CD4-positive, alpha-beta T cell treated with Interleukin-21 for 1 hour (primary cell): Measurements from ENCODE around the gene FBXW10.
A peak's percentile ranks its signal among the peaks of the same experiment; 100 is the strongest.
"Not testable (repeated sequence)": the region's sequence is repeated elsewhere in the genome, so short reads cannot be mapped to it uniquely, and the experiment has no call there.

Experiments used
- DNase-seq: peaks from one replicate; pipeline ENCODE4 v3.0.0-alpha.2; 2020

Gene FBXW10

GRCh38 chr17:18743699-18744421 is at the start of gene FBXW10:
FBXW10 (plus strand) TSS chr17:18744054; CDS start chr17:18744245, 191 bp downstream.
- DNase-seq, result not testable (repeated sequence)

- DNase-seq, result not testable (repeated sequence)
These were observed 48.7 kb upstream of the FBXW10 start for GRCh38 chr17:18695143-18695542.

GRCh38 chr17:18698473-18699103 is 45.3 kb upstream of the FBXW10 start:
- DNase-seq, result not testable (repeated sequence)

- DNase-seq, result not testable (repeated sequence)
These were observed 37.9 kb upstream of the FBXW10 start for GRCh38 chr17:18705955-18706354.

- DNase-seq, result not testable (repeated sequence)
These were observed 35.6 kb upstream of the FBXW10 start for GRCh38 chr17:18708215-18708614.

- DNase-seq, result peak; percentile 67
These were observed 31.4 kb upstream of the FBXW10 start for GRCh38 chr17:18712354-18712999.

GRCh38 chr17:18718643-18719427 is 25.0 kb upstream of the FBXW10 start:
- not testable (repeated sequence) for DNase-seq

GRCh38 chr17:18719428-18720110 is 24.3 kb upstream of the FBXW10 start:
- not testable (repeated sequence) for DNase-seq

- not testable (repeated sequence) for DNase-seq
These were observed 21.9 kb upstream of the FBXW10 start for GRCh38 chr17:18721775-18722547.

- DNase-seq, result not testable (repeated sequence)
These were observed 21.2 kb upstream of the FBXW10 start for GRCh38 chr17:18722612-18723011.

- not testable (repeated sequence) for DNase-seq
These were observed 20.3 kb upstream of the FBXW10 start for GRCh38 chr17:18723509-18723908.

GRCh38 chr17:18732438-18732837 is 11.4 kb upstream of the FBXW10 start:
- DNase-seq, result not testable (repeated sequence)

- DNase-seq, result not testable (repeated sequence)
These were observed 10.5 kb upstream of the FBXW10 start for GRCh38 chr17:18733350-18733749.

- DNase-seq, result not testable (repeated sequence)
These were observed 4.0 kb upstream of the FBXW10 start for GRCh38 chr17:18739616-18740391.

GRCh38 chr17:18741228-18741627 is 2.6 kb upstream of the FBXW10 start:
- not testable (repeated sequence) for DNase-seq

- not testable (repeated sequence) for DNase-seq
These were observed 872 bp downstream of the FBXW10 start for GRCh38 chr17:18744726-18745125.

GRCh38 chr17:18746551-18746950 is 2.7 kb downstream of the FBXW10 start:
- DNase-seq, result not testable (repeated sequence)

GRCh38 chr17:18747501-18747900 is 3.6 kb downstream of the FBXW10 start:
- not testable (repeated sequence) for DNase-seq

- DNase-seq, result not testable (repeated sequence)
These were observed 6.4 kb downstream of the FBXW10 start for GRCh38 chr17:18750242-18750641.

GRCh38 chr17:18753829-18754409 is 10.1 kb downstream of the FBXW10 start:
- not testable (repeated sequence) for DNase-seq
